AG08395 (cell line): Measurements from ENCODE around the gene TMEM108.

ENCODE experiments used
- DNase-seq: peaks from one replicate; pipeline ENCODE4 v3.0.0; 2012; ENCODE audit warnings: mixed read lengths, low spot score

Gene TMEM108

GRCh38 chr3:133360476-133360875, 322.3 kb downstream of the TMEM108 start:
- no peak for DNase-seq

GRCh38 chr3:133361011-133361410, 322.8 kb downstream of the TMEM108 start:
- no peak for DNase-seq

- DNase-seq: no peak
Observed at GRCh38 chr3:133361435-133361834, 323.2 kb downstream of the TMEM108 start.

GRCh38 chr3:133362539-133362938, 324.3 kb downstream of the TMEM108 start:
- no peak for DNase-seq

DNA sequence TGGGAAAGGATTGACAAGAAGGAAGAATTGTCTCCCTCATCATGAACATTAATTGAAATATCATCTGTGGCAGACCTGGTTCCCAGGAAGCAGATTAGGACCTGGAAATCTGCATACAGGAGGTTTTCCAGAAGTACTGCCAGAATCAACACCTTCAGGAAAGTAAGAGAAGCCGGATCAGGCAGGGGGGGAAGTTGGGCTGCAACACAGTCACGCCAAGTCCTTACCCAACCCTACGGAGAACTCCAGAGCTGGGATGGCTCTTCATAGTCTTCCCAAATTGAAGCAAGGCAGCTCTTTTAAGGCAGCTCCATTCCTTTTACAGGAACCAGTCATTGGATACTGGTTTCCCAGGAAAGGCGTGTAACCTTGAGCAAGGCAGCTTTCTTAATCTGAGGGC, 326.5 kb downstream of the TMEM108 start:
- no peak for DNase-seq

- DNase-seq: no peak
Observed at GRCh38 chr3:133366921-133367320, 328.7 kb downstream of the TMEM108 start.

GRCh38 chr3:133367403-133367802, 329.2 kb downstream of the TMEM108 start:
- DNase-seq: no peak

- no peak for DNase-seq
Observed at GRCh38 chr3:133367956-133368355, 329.8 kb downstream of the TMEM108 start.

GRCh38 chr3:133368371-133369067, 330.3 kb downstream of the TMEM108 start:
- no peak for DNase-seq

GRCh38 chr3:133369068-133369440, 330.9 kb downstream of the TMEM108 start:
- no peak for DNase-seq

DNA sequence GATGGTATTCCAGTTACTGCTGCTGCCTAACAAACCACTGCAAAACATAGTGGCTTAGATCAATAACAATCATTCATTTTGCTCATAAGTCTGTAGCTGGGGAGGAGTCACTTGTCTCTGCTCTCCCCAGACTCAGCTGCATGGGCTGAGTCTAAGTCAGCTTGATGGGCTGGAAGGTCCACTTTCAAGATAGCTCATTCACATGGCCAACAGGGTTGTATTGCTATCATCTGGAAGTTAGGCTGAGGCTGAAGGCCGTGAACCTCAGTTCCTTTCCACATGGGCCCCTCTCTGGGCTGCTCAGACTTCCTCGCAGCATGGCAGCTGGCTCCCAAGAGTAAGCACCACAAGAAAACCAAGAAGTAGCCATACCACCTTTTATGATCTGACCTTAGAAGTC, 333.0 kb downstream of the TMEM108 start:
- DNase-seq: no peak

GRCh38 chr3:133371676-133372075, 333.5 kb downstream of the TMEM108 start:
- no peak for DNase-seq

DNA sequence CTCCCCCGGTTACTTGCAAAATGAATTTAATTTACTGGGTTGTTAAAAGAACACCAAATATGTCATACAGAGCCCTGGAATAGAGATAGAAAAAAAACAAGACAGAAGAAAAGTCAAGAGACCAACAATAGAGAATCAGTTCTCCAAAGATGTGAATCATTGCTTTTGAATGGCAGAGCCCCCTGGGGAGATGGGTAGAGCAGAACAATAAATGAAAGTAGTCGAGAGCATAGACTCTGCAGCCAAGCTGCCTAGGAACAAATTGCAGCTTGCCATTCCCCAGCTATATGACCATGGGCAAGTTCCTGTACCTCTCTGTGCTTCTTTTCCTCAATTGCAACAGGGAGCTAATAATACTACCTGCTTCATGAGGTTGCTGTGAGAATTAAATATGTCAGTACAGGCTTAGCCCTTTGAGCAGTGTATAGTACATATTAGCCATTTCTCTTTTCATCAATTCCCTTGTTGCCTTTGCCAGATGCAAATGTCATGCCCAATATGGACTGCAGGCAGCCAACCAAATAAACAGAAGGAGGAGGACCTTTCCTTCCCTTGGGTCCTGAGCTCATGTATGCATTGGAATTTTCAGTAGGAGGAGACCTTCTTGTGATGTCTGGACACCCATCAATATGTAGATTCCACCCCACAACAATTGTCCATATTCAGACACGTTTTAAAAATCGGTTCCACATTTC, 336.7 kb downstream of the TMEM108 start:
- DNase-seq: no peak

GRCh38 chr3:133375403-133375745, 337.2 kb downstream of the TMEM108 start:
- no peak for DNase-seq

- no peak for DNase-seq
Observed at GRCh38 chr3:133376810-133377209, 338.6 kb downstream of the TMEM108 start.

GRCh38 chr3:133377396-133377795, 339.2 kb downstream of the TMEM108 start:
- DNase-seq: peak; percentile 67

GRCh38 chr3:133379926-133380325, 341.7 kb downstream of the TMEM108 start:
- no peak for DNase-seq

- DNase-seq: no peak
Observed at GRCh38 chr3:133380481-133381225, 342.5 kb downstream of the TMEM108 start.

GRCh38 chr3:133381346-133382109, 343.3 kb downstream of the TMEM108 start:
- no peak for DNase-seq

GRCh38 chr3:133383175-133383574, 345.0 kb downstream of the TMEM108 start:
- DNase-seq: no peak

GRCh38 chr3:133383741-133384140, 345.6 kb downstream of the TMEM108 start:
- DNase-seq: no peak

DNA sequence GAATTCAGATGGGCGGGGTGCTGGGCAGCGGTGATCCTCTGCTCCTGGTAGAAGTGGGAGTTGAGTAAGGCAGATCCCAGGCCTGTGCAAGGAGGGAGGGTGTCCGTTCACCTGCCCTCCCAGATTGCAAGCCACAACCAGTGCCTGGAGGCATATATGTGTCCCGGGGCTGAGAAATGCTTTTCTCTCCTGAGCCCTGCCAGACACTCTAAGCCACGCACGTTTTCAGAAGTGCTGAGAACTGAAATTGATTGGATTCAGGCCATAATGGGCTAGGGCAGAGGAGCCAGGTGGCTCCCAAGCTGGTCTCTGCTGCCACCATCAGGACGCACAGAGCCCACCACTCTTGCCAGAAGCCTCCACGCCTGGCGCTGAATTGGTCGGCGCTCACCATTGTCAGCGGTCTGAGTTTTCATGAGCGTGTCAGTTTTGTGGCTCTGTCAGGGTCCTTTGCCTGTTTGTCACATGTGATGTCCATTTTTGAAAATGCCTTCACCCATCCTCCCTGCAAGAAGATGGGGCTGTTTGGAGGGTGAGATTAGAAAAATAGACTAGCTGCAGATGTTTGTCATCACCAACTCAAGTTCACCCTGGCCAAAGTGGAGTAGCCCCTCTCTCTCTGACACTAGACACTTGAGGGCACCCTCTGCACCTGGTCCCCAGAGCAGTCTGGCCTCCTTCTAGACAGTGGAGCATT, 346.3 kb downstream of the TMEM108 start:
- peak; percentile 41 for DNase-seq
